Osteoblast (primary cell): ENCODE measurements around the gene RHCE. TPM values are rescaled to one million over a fixed set of nuclear protein-coding genes. Genes with fewer than 3 reads are reported as not detected.
"Not testable (repeated sequence)": the region's sequence is repeated elsewhere in the genome, so short reads cannot be mapped to it uniquely, and the experiment has no call there.

Experiments used
- DNase-seq: peaks from one replicate; pipeline ENCODE4 v3.0.0; 2011; ENCODE audit warnings: low spot score, mixed read lengths; ENCODE audit not compliant: insufficient read length; ENCODE audit errors: missing footprints
- H2AFZ ChIP-seq: 2 replicates; pipeline ENCODE4 v1.6.0; 2011; ENCODE audit warnings: mild to moderate bottlenecking, low read length
- H3K27ac ChIP-seq: 2 replicates; pipeline ENCODE4 v1.5.1; 2011; ENCODE audit warnings: mild to moderate bottlenecking, low read depth, low read length, moderate library complexity
- H3K27me3 ChIP-seq: 2 replicates; pipeline ENCODE4 v1.6.0; 2012; ENCODE audit warnings: mild to moderate bottlenecking, control low read depth, inconsistent platforms, low read length, moderate library complexity; ENCODE audit not compliant: insufficient read depth
- H3K36me3 ChIP-seq: 2 replicates; pipeline ENCODE4 v1.5.1; 2011; ENCODE audit warnings: mild to moderate bottlenecking, low read length, control low read depth, moderate library complexity; ENCODE audit not compliant: insufficient read depth
- H3K4me1 ChIP-seq: 2 replicates; pipeline ENCODE4 v1.5.1; 2011; ENCODE audit warnings: mild to moderate bottlenecking, low read length, control low read depth, moderate library complexity; ENCODE audit not compliant: insufficient read depth
- H3K4me2 ChIP-seq: 2 replicates; pipeline ENCODE4 v1.6.0; 2011; ENCODE audit warnings: mild to moderate bottlenecking, low read length; ENCODE audit not compliant: insufficient read depth
- H3K4me3 ChIP-seq: fragments of 200-600 bp; sonication (generic); 3 replicates; pipeline ENCODE4 v1.5.1; 2012; ENCODE audit warnings: mild to moderate bottlenecking, low read length, inconsistent platforms; ENCODE audit not compliant: insufficient read depth
- H3K79me2 ChIP-seq: 2 replicates; pipeline ENCODE4 v1.6.0; 2012; ENCODE audit warnings: mild to moderate bottlenecking, low read length, control low read depth, inconsistent platforms; ENCODE audit not compliant: insufficient read depth
- H3K9me3 ChIP-seq: 2 replicates; pipeline ENCODE4 v1.5.1; 2011; ENCODE audit warnings: low read depth, low read length, control low read depth
- H4K20me1 ChIP-seq: 2 replicates; pipeline ENCODE4 v1.6.0; 2012; ENCODE audit warnings: mild to moderate bottlenecking, low read length, control low read depth; ENCODE audit not compliant: insufficient read depth
- total RNA-seq: library from RNA; depleted of rRNA; stranded (reverse); fragments of >200 nt; gene quantifications from 2 replicates; pipeline ENCODE4 v1.2.3, GENCODE V29; 2012
- TF ChIP-seq, protein P1 (sequence below): IDR thresholded peaks from 2 replicates; pipeline ENCODE4 v1.5.1; 2011; ENCODE audit warnings: mild to moderate bottlenecking, low read depth, low read length, moderate library complexity; ENCODE audit errors: extremely low read depth

Gene RHCE
- total RNA-seq, 1 donor, result 0.72 TPM

DNA sequence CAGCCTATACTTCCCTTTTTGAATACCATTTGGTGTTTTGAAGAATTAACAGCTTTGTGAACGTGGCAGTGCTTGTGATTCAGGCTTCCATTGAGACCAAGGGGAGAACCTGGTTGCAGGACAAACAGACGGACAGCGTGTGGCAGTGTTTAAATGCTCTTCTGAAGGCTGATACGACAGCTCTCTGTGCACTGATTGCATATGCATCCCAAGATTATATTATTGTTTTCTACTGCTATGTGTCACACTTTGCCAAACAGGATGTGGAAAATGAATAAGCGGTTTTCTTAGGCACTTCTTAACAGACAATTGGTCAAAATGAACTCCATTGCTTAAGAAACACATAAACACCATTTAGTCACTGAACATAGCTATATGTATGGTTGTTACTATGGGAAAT lies 90.7 kb downstream of the RHCE start:
- H3K4me1 ChIP-seq, result peaks cover 17% of the 10 kb centered on the region
- H3K4me3 ChIP-seq, result not testable (repeated sequence)

GRCh38 chr1:25329336-25329735 lies 91.3 kb downstream of the RHCE start:
- H3K4me3 ChIP-seq, H3K36me3 ChIP-seq, H4K20me1 ChIP-seq, H3K27me3 ChIP-seq, H3K4me2 ChIP-seq, H2AFZ ChIP-seq, DNase-seq, H3K9me3 ChIP-seq: not testable (repeated sequence)
- H3K4me1 ChIP-seq, result peaks cover 17% of the 10 kb centered on the region
- H3K27ac ChIP-seq, result peak overlapping the region; percentile 83
- H3K79me2 ChIP-seq, result peaks cover 18% of the 10 kb centered on the region

More for the DNA sequence above, 90.7 kb downstream of the RHCE start:
- H3K36me3 ChIP-seq, H3K27me3 ChIP-seq, DNase-seq, H3K9me3 ChIP-seq, H3K4me2 ChIP-seq, H2AFZ ChIP-seq, H4K20me1 ChIP-seq: not testable (repeated sequence)
- H3K27ac ChIP-seq, result peak overlapping the region; percentile 83
- TF ChIP-seq, protein P1, sequence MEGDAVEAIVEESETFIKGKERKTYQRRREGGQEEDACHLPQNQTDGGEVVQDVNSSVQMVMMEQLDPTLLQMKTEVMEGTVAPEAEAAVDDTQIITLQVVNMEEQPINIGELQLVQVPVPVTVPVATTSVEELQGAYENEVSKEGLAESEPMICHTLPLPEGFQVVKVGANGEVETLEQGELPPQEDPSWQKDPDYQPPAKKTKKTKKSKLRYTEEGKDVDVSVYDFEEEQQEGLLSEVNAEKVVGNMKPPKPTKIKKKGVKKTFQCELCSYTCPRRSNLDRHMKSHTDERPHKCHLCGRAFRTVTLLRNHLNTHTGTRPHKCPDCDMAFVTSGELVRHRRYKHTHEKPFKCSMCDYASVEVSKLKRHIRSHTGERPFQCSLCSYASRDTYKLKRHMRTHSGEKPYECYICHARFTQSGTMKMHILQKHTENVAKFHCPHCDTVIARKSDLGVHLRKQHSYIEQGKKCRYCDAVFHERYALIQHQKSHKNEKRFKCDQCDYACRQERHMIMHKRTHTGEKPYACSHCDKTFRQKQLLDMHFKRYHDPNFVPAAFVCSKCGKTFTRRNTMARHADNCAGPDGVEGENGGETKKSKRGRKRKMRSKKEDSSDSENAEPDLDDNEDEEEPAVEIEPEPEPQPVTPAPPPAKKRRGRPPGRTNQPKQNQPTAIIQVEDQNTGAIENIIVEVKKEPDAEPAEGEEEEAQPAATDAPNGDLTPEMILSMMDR, result peak; percentile 21
- H3K79me2 ChIP-seq, result peaks cover 21% of the 10 kb centered on the region

- Histone ChIP-seq H3K4me1 (peaks cover 17% of the 10 kb centered on the region), H3K27ac (peak overlapping the region; percentile 83), H3K79me2 (peaks cover 18% of the 10 kb centered on the region)
- not testable (repeated sequence) for H2AFZ ChIP-seq, H3K9me3 ChIP-seq, H3K27me3 ChIP-seq, DNase-seq, H3K4me2 ChIP-seq, H4K20me1 ChIP-seq, H3K36me3 ChIP-seq, H3K4me3 ChIP-seq
These were observed 91.8 kb downstream of the RHCE start for GRCh38 chr1:25328791-25329185.

DNA sequence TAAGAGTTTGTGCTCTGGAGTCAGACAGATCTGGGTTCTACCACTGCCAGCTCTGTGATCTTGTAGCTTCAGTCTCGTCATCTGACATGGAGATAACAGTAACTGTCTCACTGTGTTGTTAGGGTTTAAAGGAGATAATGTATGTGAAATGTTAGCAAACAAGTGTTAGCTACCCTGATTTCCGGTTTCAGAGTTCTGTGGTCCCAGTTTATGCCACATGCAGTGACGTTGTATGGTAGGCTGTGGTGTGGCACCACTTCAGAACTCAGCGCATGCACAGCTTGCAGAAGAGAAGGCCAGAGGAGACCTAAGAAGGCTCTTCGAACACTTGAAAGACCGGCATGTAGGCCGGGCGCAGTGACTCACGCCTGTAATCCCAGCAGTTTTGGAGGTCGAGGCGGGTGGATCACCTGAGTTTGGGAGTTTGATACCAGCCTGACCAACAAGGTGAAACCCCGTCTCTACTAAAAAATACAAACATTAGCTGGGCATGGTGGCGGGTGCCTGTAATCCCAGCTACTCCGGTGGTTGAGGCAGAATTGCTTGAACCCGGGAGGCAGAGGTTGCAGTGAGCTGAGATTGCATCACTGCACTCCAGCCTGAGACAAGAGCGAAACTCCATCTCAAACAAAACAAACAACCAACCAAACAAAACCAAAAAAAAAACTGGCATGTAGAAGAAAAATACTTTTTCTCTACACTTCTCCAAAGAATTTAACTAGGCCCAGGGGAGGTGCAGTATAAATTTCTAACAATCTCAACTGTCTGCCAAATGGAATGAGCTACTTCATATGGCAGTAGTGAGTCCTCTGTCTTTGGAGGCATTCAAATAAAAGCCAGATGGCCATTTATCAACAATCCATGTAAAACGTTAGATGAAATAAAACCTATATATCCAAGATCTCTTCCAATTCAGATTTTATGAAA lies 92.5 kb downstream of the RHCE start:
- Histone ChIP-seq H3K79me2 (peaks cover 13% of the 10 kb centered on the region), H3K4me1 (peaks cover 17% of the 10 kb centered on the region)
- DNase-seq, H3K36me3 ChIP-seq, H3K4me3 ChIP-seq, H3K27me3 ChIP-seq, H3K27ac ChIP-seq, H4K20me1 ChIP-seq, H3K9me3 ChIP-seq, H3K4me2 ChIP-seq, H2AFZ ChIP-seq: not testable (repeated sequence)

DNA sequence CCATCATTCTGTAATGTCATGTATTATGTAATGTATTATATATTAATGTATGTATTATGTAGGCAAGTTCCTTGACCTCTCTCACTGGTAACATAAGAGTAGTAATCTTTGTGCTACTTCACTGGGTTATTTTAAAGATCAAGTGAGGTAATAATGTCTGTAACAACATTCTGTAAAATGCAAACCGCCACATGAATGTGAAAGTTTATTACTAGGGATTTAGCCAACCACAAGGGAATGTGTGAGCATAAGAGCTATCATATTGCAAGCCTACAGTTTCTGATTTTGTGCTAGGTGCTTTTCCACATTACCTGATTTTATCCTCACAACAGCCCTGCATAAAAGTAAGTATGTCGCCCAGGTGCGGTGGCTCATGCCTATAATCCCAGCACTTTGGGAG lies 96.2 kb downstream of the RHCE start:
- H3K79me2 ChIP-seq, H3K36me3 ChIP-seq, H3K4me3 ChIP-seq, H3K4me2 ChIP-seq, H3K27me3 ChIP-seq, H3K9me3 ChIP-seq, DNase-seq, H4K20me1 ChIP-seq, H3K27ac ChIP-seq, H2AFZ ChIP-seq: not testable (repeated sequence)
- peaks cover 17% of the 10 kb centered on the region for H3K4me1 ChIP-seq

GRCh38 chr1:25322127-25322526 lies 98.5 kb downstream of the RHCE start:
- H3K4me1 ChIP-seq, result peaks cover 13% of the 10 kb centered on the region
- H3K79me2 ChIP-seq, DNase-seq, H3K4me2 ChIP-seq, H4K20me1 ChIP-seq, H3K9me3 ChIP-seq, H3K27ac ChIP-seq, H2AFZ ChIP-seq, H3K27me3 ChIP-seq, H3K36me3 ChIP-seq, H3K4me3 ChIP-seq: not testable (repeated sequence)

DNA sequence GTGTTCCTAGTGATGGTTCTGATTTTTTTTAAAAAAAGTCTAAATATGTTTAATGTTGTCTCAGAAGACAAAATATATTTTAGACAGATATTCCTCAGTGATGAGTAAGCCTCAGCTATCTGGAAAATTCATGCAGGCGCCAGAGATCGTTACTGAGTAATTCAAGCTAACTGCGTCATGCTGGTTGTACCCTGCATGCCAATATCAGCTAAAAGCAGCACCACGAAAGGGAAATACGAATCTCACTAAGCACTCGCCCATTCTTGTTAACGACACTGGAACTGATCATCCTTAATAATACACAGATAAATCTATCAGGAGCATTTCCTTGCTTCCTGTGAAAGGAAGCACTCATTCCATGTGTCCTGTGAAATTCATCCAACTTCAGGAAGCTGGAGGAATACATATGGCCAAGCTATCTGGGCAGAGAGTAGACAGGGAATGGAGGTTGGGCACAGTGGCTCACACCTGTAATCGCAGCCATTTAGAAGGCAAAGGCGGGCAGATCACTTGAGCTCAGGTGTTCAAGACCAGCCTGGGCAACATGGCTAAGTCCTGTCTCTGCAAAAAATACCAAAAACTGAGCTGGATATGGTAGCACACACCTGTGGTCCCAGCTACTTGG lies 100.2 kb downstream of the RHCE start:
- not testable (repeated sequence) for H3K9me3 ChIP-seq, DNase-seq, H3K79me2 ChIP-seq, H3K4me3 ChIP-seq, H3K27me3 ChIP-seq, H3K36me3 ChIP-seq, H4K20me1 ChIP-seq, H2AFZ ChIP-seq
- Histone ChIP-seq H3K4me2 (peak overlapping the region; percentile 74), H3K27ac (peak overlapping the region; percentile 97), H3K4me1 (peaks cover 13% of the 10 kb centered on the region)

DNA sequence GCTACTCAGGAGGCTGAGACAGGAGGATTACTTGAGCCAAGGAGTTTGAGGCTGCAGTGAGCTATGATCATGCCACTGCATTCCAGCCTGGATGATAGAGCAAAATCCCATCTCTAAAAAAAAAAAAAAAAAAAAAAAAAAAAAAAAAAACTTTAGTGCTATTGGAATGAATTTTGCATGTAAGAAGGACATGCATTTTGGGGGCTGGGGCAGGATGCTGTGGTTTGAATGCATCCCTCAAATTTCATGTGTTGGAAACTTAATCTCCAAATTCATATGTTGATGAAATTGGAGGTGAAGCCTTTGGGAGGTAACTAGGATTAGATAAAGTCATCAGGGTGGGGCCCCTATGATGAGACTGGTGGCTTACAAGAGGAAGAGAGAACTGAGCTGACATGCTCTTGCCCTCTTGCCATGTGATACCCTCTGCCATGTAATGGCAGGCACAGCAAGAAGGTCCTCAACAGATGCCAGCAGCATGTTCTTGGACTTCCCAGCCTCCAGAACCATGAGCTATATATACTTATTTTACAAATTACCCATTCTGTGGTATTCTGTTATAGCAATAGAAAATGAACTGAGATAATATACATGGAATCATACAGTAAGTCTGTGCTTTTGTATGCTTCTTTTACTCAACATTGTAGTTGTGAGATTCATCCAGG lies 107.7 kb downstream of the RHCE start:
- not testable (repeated sequence) for H3K4me2 ChIP-seq, H3K27ac ChIP-seq, H3K4me3 ChIP-seq, H2AFZ ChIP-seq, H3K4me1 ChIP-seq, DNase-seq, H4K20me1 ChIP-seq, H3K27me3 ChIP-seq, H3K9me3 ChIP-seq, H3K79me2 ChIP-seq, H3K36me3 ChIP-seq
